GM19035 (cell line): Measurements from ENCODE around the gene DHPS.
"Not testable (repeated sequence)": the region's sequence is repeated elsewhere in the genome, so short reads cannot be mapped to it uniquely, and the experiment has no call there.

Experiments
- ATAC-seq: cut with Tn5 transposase; IDR thresholded peaks from one replicate; pipeline ENCODE4 v1.9.1; 2021; ENCODE audit not compliant: unreplicated experiment

Gene DHPS

GRCh38 chr19:12681074-12681987, at the start of gene DHPS:
TSS of gene DHPS (minus strand) at chr19:12681880. CDS start at chr19:12681766, 114 bp downstream.
- peak; percentile 80 for ATAC-seq

DNA sequence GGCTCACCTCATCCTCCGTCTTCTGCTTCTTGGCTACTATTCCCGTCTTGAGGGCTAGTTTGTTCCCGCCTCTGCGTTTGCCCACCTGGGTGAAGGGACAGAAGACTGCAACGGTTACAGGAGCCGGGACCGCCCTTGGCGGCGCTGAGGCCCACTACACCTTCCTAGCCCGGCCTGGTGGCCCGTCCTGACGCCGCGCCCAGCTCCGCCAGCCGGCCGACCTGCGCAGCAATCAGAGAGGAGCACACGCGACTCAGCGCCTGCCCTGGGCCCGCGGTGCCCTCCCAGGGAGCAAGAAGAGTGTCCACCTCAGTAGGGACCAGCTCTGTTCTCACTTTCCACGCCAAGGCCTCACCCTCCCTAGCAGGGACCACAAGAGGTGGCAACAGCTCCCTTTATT, 49.7 kb upstream of the DHPS start:
- no peak for ATAC-seq

GRCh38 chr19:12730064-12730463, 48.4 kb upstream of the DHPS start:
- no peak for ATAC-seq

- no peak for ATAC-seq
Measured at GRCh38 chr19:12727745-12728433, 46.2 kb upstream of the DHPS start.

- no peak for ATAC-seq
Measured at GRCh38 chr19:12726988-12727316, 45.3 kb upstream of the DHPS start.

- not testable (repeated sequence) for ATAC-seq
Measured at GRCh38 chr19:12725612-12726011, 43.9 kb upstream of the DHPS start.

DNA sequence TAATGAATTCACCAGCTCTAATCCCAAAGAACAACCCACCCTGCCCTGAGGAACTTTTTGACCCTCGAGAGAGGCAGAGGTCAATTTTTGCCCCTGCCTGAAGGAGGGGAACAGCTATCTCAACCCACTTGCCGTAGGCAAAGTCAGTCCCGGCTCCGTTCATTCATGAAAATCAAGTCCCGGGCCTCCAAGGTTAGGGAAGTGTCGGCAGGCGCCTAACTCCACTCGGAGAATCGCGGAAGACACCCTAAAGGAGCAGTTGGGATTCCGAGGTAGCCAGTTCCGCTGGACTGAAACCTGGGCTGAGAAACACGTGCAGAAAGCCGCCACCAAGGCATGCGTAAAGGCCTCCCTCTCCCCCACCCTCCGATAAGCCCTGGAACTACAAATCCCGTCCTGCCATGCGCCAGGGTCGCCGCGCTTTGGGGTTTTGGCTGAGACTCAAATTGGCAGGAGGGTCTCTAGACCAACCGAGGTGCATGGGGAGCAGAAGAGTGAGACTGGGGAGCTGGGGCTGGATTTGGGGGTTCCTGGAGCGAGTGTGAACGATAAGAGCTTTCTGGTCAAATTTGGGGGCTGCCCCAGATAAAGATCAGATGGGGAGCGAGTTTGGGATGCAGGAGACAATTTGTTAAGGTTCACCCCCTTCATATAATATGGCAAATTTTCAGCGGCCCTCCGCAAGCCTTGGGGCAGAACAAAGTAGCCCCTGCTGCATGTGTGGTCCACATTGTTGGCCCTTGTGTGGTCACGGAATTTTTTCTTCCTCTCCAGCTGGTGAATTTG, 42.2 kb upstream of the DHPS start, which contains the start of gene TNPO2:
TSS of gene TNPO2 (minus strand) at position 292 of the 786 bp plus-strand sequence. CDS start 2,955 bp downstream, outside the sequence.
- no peak for ATAC-seq

DNA sequence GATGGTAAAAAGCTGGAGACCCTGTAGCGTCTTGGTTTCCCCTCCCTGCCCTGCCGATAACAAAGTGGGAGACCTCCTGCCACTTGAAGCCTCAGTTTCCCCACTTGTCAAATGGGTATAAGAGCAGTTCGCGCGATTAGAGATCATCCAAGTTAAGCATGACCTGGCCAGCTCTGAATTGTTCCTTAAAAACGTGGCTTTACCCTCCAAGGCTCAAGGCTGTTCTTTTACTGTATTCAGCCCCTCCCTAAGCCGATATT, 41.6 kb upstream of the DHPS start:
- no peak for ATAC-seq

DNA sequence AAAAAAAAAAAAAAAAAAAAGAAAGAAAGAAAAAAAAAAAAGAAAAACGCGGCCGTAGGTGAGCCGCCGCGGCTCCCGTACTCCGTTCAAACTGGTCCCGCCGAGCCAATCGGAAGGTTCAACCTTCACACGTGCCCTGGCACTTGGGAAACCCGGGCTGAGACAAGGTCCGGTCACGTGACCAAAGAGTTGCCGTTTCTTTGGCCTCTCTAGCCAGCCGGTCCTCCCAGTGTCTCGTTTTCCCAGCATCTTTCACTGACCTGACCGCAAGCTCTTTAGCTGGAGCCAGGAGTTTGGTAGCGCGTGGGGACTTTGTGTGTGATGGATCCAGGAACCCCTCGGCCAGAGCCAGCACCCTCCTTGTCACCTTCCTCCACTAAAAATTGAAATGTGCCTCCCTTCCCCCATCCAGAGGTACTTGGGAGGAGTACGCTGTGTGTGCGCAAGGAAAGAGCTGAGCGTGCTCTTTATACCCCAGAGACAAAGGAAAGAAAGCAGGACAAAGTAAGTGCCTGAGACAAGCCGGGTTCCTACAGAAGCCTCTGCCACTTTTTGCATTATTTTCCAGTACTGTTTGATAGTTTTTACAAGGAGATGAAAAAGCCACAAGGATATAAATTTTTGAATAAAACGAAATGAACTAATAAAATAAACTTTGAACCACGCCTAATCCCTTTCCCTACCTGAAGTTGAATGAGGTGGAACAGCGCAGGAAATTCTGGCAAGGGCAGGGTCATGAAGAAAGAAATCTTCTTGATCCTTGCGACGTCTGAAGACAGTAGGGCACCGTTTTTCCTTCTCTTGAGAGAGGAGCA, 41.1 kb upstream of the DHPS start:
- peak; percentile 83 for ATAC-seq

DNA sequence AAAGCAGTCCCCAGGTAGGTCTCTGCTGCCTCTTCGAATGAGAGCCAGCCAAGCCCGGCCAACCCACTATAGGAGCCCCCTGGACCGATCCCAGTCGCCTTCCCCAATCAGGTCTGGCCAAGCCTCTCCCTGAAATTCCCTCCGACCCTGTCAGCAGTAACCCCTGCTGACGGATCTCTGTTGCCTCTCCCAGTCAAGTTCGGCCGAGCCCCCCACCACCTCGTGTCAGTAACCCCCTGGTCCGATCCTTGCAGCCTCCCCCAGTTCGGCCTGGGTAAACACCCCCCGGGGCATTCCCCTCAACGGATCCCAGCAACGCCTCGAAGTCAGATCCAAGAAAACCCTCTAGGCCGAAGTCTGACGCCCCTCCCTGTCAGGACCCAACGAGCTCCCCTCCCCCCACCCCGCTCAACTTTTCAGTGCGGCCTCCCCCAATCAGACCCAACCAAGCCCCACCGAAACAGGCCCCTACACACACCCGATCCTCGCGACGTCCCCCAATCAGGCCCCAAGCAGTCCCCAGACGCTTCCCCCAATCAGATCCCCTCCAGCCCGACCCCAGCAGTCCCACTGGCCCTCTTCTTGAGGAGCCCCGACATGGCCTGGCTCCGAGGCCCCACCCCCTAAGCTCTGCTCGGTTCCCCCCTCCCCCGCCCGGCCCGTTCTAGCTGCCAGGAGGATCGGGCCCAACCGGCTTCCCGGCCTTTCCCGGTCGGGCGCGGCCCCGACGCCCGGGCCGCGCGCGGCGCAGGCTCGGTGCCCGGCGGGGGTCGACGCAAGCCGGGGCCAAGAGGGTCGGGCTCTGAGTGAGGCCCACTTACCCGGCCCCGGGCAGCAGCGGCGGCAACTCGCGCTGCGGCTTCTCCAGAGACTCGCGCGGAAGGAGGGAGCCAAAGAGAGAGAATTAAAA, 40.2 kb upstream of the DHPS start:
- peak; percentile 30 for ATAC-seq

- no peak for ATAC-seq
Measured at GRCh38 chr19:12720851-12721655, 39.4 kb upstream of the DHPS start.

DNA sequence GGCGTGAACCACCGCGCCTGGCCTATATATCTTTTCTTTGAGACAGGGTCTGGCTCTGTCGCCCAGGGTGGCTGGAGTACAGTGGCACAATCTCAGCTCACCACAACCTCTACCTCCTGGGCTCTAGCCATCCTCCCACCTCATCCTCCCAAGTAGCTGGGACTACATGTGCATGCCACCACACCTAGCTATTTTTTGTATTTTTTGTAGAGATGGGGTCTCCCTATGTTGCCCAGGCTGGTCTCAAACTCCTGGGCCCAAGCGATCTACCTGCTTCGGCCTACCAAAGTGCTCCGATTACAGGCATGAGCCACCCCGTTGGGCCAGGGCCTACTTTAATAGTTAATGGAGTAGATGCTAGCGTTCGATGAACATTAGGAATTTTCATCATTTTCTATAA, 38.6 kb upstream of the DHPS start:
- ATAC-seq, result no peak

- ATAC-seq, result no peak
Measured at GRCh38 chr19:12715929-12716328, 34.2 kb upstream of the DHPS start.

DNA sequence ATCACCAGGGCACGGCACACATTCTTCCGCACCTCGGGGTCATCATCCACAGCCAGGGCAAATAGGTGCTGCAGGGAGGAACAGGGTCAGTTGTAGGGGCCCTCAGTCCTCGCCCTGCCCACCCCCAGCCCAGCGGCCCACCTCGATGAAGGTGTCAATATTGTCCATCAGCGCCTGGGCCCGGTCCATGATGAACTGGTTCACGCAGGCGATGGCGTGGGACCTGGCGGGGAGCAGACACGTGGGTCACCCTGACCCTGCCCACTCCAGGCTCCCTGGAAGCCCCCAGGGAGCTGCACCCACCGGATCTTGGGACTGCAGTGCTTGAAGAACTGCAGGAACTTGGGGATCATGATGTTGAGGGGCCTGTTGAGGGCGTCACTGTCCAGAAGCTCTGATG, 33.4 kb upstream of the DHPS start:
- ATAC-seq, result no peak

DNA sequence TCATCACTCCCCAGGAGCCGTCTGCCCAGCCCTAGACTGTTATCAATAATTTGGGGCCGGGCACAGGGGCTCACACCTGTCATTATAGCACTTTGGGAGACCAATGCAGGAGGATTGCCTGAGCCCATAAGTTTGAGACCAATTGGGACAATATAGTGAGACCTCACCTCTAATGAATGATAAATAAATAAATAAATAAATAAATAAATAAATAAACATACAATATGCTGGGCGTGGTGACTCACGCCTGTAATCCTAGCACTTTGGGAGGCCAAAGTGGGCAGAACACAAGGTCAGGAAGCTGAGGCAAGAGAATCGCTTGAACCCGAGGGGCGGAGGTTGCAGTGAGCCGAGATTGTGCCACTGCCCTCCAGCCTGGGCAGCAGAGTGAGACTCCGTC, 31.6 kb upstream of the DHPS start:
- ATAC-seq, result not testable (repeated sequence)

GRCh38 chr19:12712077-12712476, 30.4 kb upstream of the DHPS start:
- ATAC-seq, result not testable (repeated sequence)

- ATAC-seq, result no peak
Measured at GRCh38 chr19:12711187-12711586, 29.5 kb upstream of the DHPS start.

GRCh38 chr19:12708641-12709040, 27.0 kb upstream of the DHPS start:
- no peak for ATAC-seq

- ATAC-seq, result no peak
Measured at GRCh38 chr19:12706332-12706718, 24.6 kb upstream of the DHPS start.
